Naive thymus-derived CD8-positive, alpha-beta T cell (primary cell): ENCODE measurements around the gene NUDT14. TPM values are rescaled to one million over a fixed set of nuclear protein-coding genes. Genes with fewer than 3 reads are reported as not detected.

ENCODE experiments used
- ATAC-seq, 2 donors: fragments of 150-1000 bp; cut with Tn5 transposase in 1 of 2; sonication (Bioruptor Pico), chemical (Tn5 transposase) in 1 of 2; 1 replicate in 1 of 2; 2 replicates in 1 of 2; pipeline ENCODE4 v1.10.0; 2021; ENCODE audit warnings: mild to moderate bottlenecking in 2 of 2, moderate library complexity in 2 of 2
- POLR2A ChIA-PET: fragments of 350-600 bp; sonication (Branson Sonifier 250); formaldehyde crosslinking; loops from one replicate; lab custom pipeline; 2021; ENCODE audit warnings: antibody characterized with exemption; lab: Charles Lee
- DNase-seq, 10 donors: peaks; one replicate each; pipeline versions ENCODE4 v3.0.0 to v3.0.0-alpha.2; 2020 to 2022
- H3K27ac Mint-ChIP-seq, 10 donors: one replicate each; pipeline ENCODE4 v1.8.0; 2020 to 2022; ENCODE audit warnings: mild to moderate bottlenecking in 10 of 10, mixed read lengths in 10 of 10, moderate library complexity in 4 of 10, inconsistent platforms in 1 of 10
- H3K27me3 Mint-ChIP-seq, 5 donors: one replicate each; pipeline ENCODE4 v1.8.0; 2021 to 2022; ENCODE audit warnings: mixed read lengths in 5 of 5
- H3K36me3 Mint-ChIP-seq, 3 donors: one replicate each; pipeline ENCODE4 v1.8.0; 2020 to 2022; ENCODE audit warnings: mixed read lengths in 3 of 3, mild to moderate bottlenecking in 2 of 3, inconsistent platforms in 1 of 3
- H3K4me1 Mint-ChIP-seq, 4 donors: one replicate each; pipeline ENCODE4 v1.8.0; 2021 to 2022; ENCODE audit warnings: mixed read lengths in 4 of 4
- H3K4me3 Mint-ChIP-seq, 10 donors: one replicate each; pipeline ENCODE4 v1.8.0; 2020 to 2022; ENCODE audit warnings: mild to moderate bottlenecking in 10 of 10, mixed read lengths in 10 of 10, moderate library complexity in 6 of 10, inconsistent platforms in 1 of 10
- H3K9me3 Mint-ChIP-seq, 9 donors: one replicate each; pipeline ENCODE4 v1.8.0; 2020 to 2022; ENCODE audit warnings: mixed read lengths in 9 of 9, mild to moderate bottlenecking in 3 of 9, inconsistent platforms in 1 of 9, moderate library complexity in 1 of 9
- polyA plus RNA-seq, 3 donors: library from polyadenylated mRNA; unstranded; fragments of 300-500 nt; fragmentation: Illumina TruSeq; gene quantifications; one replicate each; pipeline ENCODE4 v1.2.3, GENCODE V29; 2021
- total RNA-seq, 8 experiments: library from RNA in 2 of 8; stranded (reverse) in 2 of 8; gene quantifications; one replicate each; pipeline ENCODE4 v1.2.3 and lab custom pipeline; 2021 to 2026

Gene NUDT14
- total RNA-seq (10 to 100 TPM; 10.3 to 10.8 TPM), polyA plus RNA-seq (10 to 100 TPM in 2 of 3 donors, 1 to 10 TPM in 1; 9.5 to 18.8 (median 17.1) TPM), total RNA-seq (lab: John Stamatoyannopoulos, UW) (2.1 to 9.2 (median 5.3) reads per million in 6 experiments)

DNA sequence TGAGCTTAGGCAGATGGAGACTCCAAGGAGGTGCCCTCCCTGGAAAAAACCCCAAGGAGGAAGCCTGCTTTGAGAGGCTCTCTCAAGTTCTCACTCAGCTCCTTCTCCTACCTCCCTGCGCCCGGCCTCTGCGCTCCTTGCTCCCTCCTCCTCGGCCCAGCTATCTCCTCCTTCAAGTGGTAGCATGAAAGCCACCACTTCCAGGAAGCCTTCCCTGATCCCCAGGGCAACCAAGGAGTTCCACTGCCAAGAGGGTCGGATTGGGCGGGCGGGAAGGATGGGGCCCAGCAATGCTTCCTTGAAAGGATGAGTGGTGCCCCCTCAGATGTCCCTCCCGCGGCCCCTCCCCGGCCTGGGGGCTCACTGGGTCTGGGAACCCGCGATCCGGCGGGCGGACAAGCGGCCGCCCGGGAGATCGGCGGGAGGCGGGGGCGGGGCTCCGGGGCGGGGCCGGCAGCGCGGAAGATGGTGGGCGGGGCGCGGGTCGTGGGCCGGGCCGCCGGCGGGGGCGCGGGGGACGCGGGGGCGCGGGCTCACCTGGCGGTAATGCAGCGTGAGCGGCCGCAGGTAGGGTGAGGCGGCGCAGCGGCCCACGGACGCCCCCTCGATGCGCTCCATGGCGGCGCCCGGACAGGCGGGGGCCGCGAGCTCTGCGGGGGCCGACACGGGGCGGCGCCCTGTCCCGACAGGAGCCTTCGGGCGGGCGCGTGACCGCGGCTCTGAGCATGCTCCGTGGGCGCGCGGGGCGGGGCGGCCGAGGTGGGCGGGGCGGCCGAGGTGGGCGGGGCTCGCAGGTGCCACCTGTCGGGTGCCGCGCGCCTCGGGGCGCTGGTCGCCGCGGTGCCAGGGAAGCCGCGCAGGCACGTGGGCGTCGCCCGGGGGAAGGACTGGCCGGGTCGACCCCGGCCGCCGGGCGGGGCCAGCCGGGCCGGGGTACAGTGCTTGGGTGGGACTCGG, at the start of gene NUDT14:
NUDT14 (minus strand) TSS at position 721 of the 957 bp plus-strand sequence; CDS start at position 618, 103 bp downstream.
- H3K4me3 Mint-ChIP-seq, result peak within 1 kb of the TSS; percentile 57 to 86 (median 76)
- H3K27ac Mint-ChIP-seq, result peak within 1 kb of the TSS in 9 of 10 donors; percentile 6 to 79 (median 62)
- peaks cover 6 to 31% (median 17%) of the 10 kb centered on the region in 4 donors for H3K4me1 Mint-ChIP-seq
- H3K27me3 Mint-ChIP-seq, result peaks cover 0 to 4% (median 0%) of the 10 kb centered on the region in 5 donors
- H3K36me3 Mint-ChIP-seq, result no peaks in the 10 kb centered on the region
- H3K9me3 Mint-ChIP-seq, result no peaks in the 10 kb centered on the region
- DNase-seq (peak; percentile 62 to 89 (median 85)), ATAC-seq (peak; percentile 87 to 91)
- POLR2A ChIA-PET, result interaction anchor here (0.7 to 1.4 kb wide), 2 partner anchors 14 to 67 kb away, joined by 3 to 4 read pairs; no protein-coding TSS in a partner anchor

DNA sequence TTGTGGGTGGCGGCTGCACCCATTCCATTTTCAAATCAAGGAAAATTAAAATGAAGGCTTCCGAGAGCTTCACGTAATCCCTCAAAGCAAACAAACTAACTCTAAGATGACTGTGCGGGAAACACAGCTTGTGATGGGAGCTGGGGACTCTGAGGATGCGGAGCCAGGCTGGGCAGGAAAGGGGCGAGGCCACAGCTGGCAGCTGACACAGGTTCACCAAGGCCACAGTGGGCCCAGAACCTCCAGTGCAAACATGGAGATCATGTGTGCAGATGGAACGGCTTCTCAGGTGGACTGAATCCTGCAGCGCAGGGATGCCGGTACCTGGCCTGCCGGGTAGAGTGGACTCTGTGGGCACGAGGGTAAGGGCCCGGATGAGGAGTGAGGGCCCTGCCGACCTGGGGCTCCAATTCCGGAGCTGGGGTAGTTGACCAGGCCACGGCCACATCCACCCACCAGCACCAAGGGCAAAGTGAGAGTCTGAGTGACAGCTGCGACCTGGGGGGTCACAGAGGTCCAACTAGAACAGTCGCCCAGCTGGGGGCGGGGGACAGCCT, 48.1 kb upstream of the NUDT14 start:
- Mint-ChIP-seq H3K27ac (peak overlapping the region in 1 of 10 donors; percentile 16), H3K4me1 (peaks cover 0 to 1% (median 0%) of the 10 kb centered on the region in 4 donors), H3K36me3 (peaks cover 0 to 45% (median 2%) of the 10 kb centered on the region in 3 donors), H3K4me3 (no peak overlapping the region), H3K27me3 (no peaks in the 10 kb centered on the region), H3K9me3 (no peaks in the 10 kb centered on the region)
- POLR2A ChIA-PET, result no interaction called here
- DNase-seq (no peak), ATAC-seq (no peak)

DNA sequence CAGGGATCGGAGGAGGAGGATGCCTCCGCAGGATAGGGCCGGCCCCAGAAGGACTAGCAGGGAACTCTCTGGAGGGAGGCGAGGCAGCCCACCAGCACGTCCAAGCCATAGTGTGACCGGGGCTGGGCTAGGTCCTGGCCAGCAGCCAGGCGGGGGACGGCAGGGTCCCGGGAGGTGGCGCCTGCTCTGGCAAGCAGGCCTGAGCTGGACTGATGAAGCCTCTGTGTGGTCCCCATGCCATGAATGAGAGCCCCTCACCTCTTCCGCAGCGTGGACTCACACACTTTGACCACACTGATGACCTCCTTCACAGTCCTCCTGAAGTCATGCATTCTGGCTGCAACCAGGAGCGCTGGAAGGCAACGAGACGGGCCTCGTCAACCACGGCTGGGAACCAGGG, 47.5 kb upstream of the NUDT14 start:
- Mint-ChIP-seq H3K4me3 (no peak overlapping the region), H3K27me3 (no peaks in the 10 kb centered on the region), H3K27ac (no peak overlapping the region), H3K9me3 (no peaks in the 10 kb centered on the region), H3K4me1 (peaks cover 0 to 1% (median 0%) of the 10 kb centered on the region in 4 donors), H3K36me3 (peaks cover 0 to 50% (median 2%) of the 10 kb centered on the region in 3 donors)
- DNase-seq (no peak), ATAC-seq (no peak)
- POLR2A ChIA-PET, result no interaction called here

DNA sequence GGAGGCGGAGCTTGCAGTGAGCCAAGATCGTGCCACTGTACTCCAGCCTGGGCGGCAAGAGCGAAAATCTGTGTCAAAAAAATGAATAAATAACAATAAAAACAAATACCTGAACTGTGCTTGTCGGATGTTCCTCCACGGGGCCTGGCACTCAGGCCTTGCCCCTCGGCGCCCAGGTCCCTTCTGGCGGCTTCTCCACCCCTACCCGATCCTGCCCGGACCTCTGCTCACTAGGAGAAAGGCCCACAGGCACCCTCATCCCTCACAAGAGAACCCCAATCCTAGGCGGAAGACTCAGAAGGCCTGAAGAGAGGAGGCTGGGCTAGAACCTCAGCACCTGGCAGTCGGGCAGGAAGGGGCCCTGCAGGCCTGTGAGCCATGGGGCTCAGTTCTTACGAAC, 46.2 kb upstream of the NUDT14 start:
- POLR2A ChIA-PET, result no interaction called here
- Mint-ChIP-seq H3K27me3 (no peaks in the 10 kb centered on the region), H3K27ac (no peak overlapping the region), H3K36me3 (peaks cover 0 to 61% (median 2%) of the 10 kb centered on the region in 3 donors), H3K9me3 (no peaks in the 10 kb centered on the region), H3K4me3 (no peak overlapping the region), H3K4me1 (peaks cover 0 to 1% (median 0%) of the 10 kb centered on the region in 4 donors)
- DNase-seq, result no peak
- no peak for ATAC-seq

DNA sequence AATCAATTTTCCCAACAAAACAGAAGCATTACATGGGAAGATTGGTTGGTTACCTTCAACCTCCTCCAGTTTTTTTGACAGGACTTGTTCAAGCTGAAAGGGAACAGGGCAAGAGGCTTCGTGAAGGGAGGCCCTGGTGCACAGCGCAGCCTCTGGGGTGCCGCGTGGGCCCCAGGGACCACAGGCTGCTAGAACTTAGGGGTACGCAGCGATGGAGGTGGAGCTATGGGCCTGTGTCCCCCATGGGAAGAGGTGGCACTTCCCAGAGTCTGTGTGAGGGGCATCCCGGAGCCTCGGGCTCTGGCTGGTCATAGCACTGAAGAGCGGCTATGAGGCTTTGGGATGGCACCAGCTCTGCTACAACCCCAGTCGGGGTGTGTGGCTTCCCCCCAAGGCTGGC, 45.1 kb upstream of the NUDT14 start:
- DNase-seq, result no peak
- H3K27me3 Mint-ChIP-seq, result no peaks in the 10 kb centered on the region
- no peak for ATAC-seq
- H3K4me1 Mint-ChIP-seq, result peaks cover 0 to 1% (median 0%) of the 10 kb centered on the region in 4 donors
- H3K4me3 Mint-ChIP-seq, result no peak overlapping the region
- H3K36me3 Mint-ChIP-seq, result peaks cover 0 to 70% (median 2%) of the 10 kb centered on the region in 3 donors
- H3K27ac Mint-ChIP-seq, result no peak overlapping the region
- no peaks in the 10 kb centered on the region for H3K9me3 Mint-ChIP-seq
- POLR2A ChIA-PET, result no interaction called here

- DNase-seq, result no peak
- Mint-ChIP-seq H3K9me3 (no peaks in the 10 kb centered on the region), H3K27me3 (no peaks in the 10 kb centered on the region), H3K36me3 (peaks cover 0 to 78% (median 4%) of the 10 kb centered on the region in 3 donors), H3K4me3 (no peak overlapping the region), H3K27ac (peak overlapping the region in 1 of 10 donors; percentile 35), H3K4me1 (peaks cover 0 to 1% (median 0%) of the 10 kb centered on the region in 4 donors)
- POLR2A ChIA-PET, result no interaction called here
- ATAC-seq, result no peak
Observed at GRCh38 chr14:105224845-105225570, 43.9 kb upstream of the NUDT14 start.

DNA sequence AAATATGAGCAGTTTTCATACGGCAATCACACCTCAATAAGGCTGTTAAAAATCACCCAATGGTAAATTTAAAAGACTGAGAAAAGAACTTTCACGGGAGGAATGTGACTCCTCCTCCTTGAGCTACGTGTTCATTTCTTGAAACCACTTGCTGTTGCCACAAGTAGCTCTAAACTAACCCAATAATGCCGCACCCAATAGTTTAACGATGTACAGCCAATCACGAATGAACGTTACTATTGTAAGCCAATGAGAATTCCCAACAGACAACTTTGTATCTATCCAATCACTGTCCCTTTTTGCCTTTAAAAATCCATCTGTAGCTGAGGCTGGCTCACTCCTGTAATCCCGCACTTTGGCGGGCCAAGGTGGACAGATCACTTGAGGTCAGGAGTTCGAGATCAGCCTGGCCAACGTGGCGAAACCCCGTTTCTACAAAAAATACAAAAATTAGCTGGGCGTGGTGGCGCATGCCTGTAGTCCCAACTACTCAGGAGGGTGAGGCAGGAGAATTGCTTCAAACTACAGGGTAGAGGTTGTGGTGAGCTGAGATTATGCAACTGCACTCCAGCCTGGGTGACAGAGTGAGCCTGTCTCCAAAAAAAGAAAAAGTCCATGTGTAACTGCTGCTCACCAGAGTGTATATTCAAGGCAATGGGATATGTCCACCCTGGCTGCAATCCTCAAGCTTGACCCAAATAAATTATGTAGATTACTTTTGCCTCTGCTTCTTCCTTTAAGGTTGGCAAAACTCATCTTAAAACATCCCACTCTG, 42.8 kb upstream of the NUDT14 start:
- Mint-ChIP-seq H3K27me3 (no peaks in the 10 kb centered on the region), H3K36me3 (peaks cover 0 to 79% (median 4%) of the 10 kb centered on the region in 3 donors), H3K27ac (no peak overlapping the region), H3K4me3 (no peak overlapping the region), H3K4me1 (peaks cover 0 to 1% (median 0%) of the 10 kb centered on the region in 4 donors), H3K9me3 (no peaks in the 10 kb centered on the region)
- POLR2A ChIA-PET, result no interaction called here
- ATAC-seq, result no peak
- no peak for DNase-seq

DNA sequence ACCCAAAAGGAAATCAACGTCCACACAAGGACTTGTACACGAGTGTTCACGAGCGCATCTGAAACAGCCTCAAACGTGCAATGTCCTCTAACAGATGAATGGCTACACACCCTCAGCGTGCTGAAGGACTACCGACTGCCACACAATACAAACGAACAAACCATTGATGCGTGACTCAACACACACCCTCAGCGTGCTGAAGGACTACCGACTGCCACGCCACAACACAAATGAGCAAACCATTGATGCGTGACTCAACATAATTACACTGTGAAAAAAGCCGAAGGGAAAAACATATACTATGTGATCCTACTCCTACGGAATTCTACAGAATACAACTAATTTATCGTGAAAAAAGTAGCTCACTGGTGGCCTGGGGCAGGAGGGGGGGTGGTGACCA, 42.1 kb upstream of the NUDT14 start:
- Mint-ChIP-seq H3K4me3 (no peak overlapping the region), H3K9me3 (no peaks in the 10 kb centered on the region), H3K36me3 (peaks cover 0 to 77% (median 6%) of the 10 kb centered on the region in 3 donors), H3K4me1 (peaks cover 0 to 1% (median 0%) of the 10 kb centered on the region in 4 donors), H3K27me3 (no peaks in the 10 kb centered on the region), H3K27ac (peak overlapping the region in 1 of 10 donors; percentile 22)
- DNase-seq, result no peak
- no peak for ATAC-seq
- POLR2A ChIA-PET, result no interaction called here

DNA sequence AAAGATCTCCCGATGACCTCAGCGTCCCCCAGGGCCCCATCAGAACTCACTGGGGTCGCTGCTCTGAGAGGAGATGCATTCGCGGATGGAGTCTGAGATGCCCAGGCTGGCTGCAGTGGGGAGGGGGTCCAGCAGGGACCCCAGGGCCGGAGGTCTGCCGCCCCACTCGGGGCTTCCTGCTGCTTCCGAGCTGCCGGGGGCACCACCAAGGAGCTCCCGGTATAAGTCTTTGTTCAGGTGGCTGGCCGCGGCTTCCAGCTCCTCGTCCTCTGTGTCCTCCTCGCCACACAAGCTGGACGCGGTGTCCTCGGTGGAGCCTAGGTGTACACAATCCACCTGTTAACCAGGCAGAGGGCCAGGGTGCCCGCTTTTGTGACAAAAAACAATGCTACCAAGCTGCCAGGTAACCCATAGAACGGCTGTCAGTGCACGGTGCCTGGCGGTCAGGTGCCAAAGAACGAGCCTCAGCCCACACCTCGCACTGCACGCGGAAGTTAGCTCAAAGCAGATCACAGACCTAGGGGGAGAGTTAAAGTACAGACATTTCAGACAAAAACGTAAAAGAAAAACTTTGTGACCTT, 40.6 kb upstream of the NUDT14 start:
- POLR2A ChIA-PET, result no interaction called here
- Mint-ChIP-seq H3K27me3 (no peaks in the 10 kb centered on the region), H3K27ac (no peak overlapping the region), H3K4me3 (no peak overlapping the region), H3K9me3 (no peaks in the 10 kb centered on the region), H3K36me3 (peaks cover 0 to 69% (median 6%) of the 10 kb centered on the region in 3 donors), H3K4me1 (peaks cover 0 to 1% (median 0%) of the 10 kb centered on the region in 4 donors)
- DNase-seq (no peak), ATAC-seq (no peak)

- ATAC-seq (no peak), DNase-seq (peak in 1 of 10 donors; percentile 5)
- Mint-ChIP-seq H3K27me3 (no peaks in the 10 kb centered on the region), H3K36me3 (peaks cover 0 to 66% (median 6%) of the 10 kb centered on the region in 3 donors), H3K4me1 (peaks cover 0 to 1% (median 0%) of the 10 kb centered on the region in 4 donors), H3K9me3 (no peaks in the 10 kb centered on the region), H3K4me3 (no peak overlapping the region), H3K27ac (peak overlapping the region in 2 of 10 donors; percentile 34 to 74)
- POLR2A ChIA-PET, result no interaction called here
Observed at GRCh38 chr14:105220699-105221597, 39.8 kb upstream of the NUDT14 start.

- Mint-ChIP-seq H3K27ac (no peak overlapping the region), H3K4me3 (no peak overlapping the region), H3K36me3 (peaks cover 0 to 61% (median 4%) of the 10 kb centered on the region in 3 donors), H3K9me3 (no peaks in the 10 kb centered on the region), H3K4me1 (peaks cover 0 to 4% (median 1%) of the 10 kb centered on the region in 4 donors), H3K27me3 (no peaks in the 10 kb centered on the region)
- DNase-seq, result no peak
- POLR2A ChIA-PET, result no interaction called here
- ATAC-seq, result no peak
Observed at GRCh38 chr14:105219753-105220152, 38.6 kb upstream of the NUDT14 start.
